Measurements from ENCODE around the gene SHANK1. TPM values are rescaled to one million over a fixed set of nuclear protein-coding genes. Genes with fewer than 3 reads are reported as not detected.
A peak's percentile ranks its signal among the peaks of the same experiment; 100 is the strongest.

Gene SHANK1
- total RNA-seq, 1 experiment from 2014 or later = not detected

DNA sequence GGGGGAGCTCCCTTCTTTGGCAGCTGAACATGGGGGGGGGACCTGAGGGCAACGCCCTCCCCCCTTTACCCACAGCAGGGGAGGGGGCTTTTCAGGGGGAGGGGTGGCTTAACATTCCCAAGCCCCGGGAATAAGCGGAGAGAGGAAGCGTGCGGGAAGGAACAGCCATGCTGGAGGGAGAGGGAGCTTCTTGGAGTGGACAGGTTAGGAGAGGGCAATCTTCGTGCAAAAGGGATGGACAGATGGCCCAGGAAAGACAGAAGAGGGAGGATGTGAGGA lies 59.6 kb downstream of the SHANK1 start:
- no peak for DNase-seq (ENCODE audit: low spot score)

DNA sequence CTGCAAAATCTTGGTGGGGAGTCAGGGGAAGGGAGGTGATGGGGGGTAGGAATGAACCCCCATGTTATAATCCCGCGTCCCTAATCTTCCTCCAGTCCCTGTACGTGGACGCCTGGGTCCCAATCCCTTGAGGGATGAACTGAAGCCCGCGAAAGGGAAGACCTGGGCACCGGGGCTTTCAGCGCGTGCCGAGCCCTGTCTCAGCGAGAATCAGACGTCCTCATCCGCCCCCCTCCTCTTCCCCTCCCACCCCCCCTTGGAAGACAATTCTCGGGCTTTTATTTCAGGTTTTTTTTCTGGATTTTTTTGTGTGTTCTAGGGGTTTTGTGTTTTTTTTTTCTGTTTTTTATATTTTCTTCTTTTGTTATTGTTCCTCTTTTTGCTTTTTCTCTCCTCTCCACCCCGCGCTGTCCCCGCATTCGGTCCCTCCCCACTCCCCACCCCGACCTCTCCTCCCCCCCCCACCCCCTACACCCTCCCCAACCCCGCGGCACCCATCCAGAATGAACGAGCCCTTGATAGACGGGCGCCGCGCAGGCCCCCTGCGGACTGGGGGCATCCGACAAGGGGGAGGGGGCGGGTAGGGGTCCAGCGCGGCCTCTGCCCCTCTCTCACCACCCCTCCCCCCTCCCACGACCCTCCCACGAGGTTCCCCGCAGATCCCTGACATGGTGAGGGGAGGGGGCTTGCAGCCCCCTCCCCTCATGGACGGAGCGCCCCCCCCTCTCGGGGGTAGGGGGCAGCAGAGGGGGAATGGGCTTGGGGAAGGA lies 60.1 kb downstream of the SHANK1 start:
- DNase-seq (ENCODE audit: low spot score) = no peak

DNA sequence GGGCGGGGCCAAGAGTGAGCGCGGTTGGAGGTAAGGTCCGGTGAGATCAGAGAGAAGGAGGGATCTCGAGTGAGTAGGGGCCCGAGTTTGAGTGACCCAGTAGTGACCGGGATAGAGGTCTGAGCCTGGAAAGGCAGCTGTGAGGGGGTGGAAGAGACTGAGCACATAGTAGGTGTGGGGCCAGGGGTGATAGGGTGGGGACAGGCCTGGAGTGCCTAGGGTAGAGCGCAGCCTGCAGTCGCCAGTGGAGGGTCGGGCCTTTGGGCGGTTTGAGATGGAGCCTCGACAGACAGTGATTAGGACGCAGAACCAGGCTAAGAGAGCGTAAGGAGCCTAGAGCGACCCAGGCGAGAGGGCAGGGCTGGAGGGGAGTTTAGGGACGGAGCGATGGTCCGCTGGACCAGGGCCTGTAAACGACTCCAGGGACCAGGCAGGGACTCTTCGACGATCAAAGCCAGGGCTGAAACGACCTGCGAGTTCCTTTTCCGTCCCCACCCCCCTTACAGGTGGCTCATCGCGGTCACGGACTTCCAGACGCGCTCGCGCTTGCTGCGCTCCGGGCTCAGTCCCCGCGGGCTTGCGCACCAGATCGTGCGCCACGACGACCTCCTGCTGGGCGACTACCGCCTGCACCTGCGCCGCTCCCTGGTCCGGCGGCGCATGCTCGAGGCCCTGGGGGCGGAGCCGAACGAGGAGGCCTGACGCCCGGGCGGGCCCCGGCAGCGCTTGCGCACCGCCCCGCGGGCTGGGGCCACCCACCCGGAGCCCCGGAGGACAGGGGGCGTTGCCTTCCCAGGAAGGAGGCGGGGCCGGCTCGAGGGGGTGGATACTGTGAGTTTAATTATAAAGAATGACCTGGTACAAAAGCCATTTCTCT lies 60.9 kb downstream of the SHANK1 start:
- no peak for DNase-seq (ENCODE audit: low spot score)

DNA sequence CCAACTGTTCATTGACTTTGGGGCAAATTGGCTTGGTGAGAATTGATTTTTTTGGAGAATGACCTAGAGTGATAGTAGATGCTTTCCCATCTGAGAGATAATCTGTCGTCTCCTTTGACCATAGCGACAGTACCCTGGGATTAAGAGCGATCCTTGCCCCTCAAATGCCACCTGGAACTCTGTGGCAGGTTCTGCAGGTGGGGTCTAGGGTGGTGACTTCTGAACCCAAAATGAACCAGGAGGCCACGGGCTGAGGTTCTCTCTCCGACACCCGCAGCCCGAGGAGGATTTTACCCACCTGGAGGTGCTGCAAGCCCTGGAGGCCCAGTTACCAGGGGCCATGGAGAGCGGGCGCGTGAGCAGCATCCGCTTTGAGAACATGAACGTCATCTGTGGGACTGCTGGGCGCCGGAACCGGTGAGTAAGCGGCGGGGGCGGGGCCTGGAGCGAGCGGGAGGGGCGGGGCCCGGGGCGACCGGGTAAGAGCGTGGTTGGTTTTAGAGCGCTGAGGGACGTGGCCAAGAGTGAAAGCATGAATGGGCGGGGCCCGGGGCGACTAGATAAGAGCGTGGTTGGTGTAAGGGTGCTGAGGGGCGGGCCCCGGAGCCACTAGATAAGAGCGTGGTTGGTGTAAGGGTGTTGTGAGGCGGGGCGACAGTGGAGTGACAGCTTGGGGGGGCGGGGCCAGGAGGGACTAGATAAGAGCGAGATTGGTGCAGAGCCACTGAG lies 61.7 kb downstream of the SHANK1 start:
- DNase-seq (ENCODE audit: low spot score) = no peak

DNA sequence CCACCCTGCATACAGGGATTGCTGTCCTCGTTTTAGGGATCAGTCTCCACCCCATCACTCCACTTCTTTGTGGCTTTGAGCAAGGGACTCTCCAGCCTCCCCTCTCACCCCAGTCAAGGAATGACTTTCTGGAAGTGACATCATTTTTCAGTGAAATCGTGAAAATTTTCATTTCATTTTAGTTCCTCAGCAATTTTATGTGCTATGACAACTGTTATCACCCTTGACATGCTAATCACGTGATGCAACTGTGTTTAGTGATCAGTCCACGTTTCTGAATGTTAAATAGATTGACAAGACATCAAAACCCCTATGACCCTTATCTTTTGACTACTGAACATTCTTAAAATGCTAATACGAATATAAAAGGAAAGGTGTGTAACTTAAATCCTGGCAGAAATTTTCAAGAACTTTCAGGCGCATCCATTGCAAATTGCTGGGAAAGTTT lies 62.4 kb downstream of the SHANK1 start:
- no peak for DNase-seq (ENCODE audit: low spot score)

DNA sequence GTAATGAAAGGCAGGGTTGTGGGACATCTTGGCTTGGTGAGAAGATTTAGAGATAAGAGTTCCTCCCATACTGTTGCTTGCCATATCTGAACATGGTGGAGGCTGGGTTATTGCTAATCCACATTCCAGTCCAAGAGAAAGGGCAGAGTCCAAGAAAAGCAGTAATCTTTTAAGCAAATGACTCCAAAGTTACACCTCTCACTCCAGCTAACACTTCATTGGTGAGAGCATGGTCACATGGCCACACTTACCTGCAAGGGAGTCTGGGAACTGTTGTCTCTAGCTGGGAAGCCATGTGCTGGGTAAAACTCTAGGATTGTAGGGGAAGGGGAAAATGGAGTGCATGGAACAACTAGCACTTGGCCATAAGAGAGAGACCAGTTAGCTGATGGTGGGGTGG lies 64.7 kb downstream of the SHANK1 start:
- peak; percentile 56 for DNase-seq (ENCODE audit: low spot score)

DNA sequence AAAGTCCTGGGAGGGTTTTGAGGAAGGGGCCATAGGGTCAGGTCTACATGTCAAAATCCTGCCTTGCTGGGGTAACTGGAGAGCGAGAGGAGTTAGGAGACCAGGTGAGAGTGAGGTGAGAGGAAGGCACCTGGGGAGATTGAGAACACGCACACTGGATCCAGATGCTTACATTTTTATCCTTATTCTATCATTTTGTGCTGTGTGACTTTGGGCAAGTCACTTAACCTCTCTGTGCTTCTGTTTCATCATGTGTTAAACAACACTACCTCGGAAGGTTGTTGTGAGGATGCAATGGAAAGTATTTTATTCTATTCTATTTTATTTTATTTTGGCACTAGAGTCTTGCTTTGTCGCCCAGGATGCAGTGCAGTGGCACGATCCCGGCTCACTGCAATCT lies 66.9 kb downstream of the SHANK1 start:
- DNase-seq (ENCODE audit: low spot score) = no peak

DNA sequence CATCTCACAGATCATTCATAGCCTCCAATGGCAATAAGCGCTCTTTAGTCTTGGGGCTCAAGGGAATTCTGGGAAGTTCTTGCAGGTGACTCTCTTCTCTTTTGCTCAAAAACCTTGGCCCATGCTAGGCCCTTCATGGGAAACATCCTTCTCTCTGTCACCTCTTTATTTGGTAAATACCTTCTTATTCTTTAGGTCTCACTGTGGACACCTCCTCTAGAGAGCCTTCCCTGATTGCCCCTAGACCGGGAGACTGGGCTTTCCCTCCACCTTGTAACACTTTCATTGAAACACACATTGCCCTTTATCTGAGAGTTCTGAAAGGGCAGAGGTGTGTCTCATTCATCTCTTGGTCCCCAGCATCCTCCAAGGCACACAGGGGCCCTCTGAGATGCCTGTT lies 68.4 kb downstream of the SHANK1 start:
- DNase-seq (ENCODE audit: low spot score) = no peak

DNA sequence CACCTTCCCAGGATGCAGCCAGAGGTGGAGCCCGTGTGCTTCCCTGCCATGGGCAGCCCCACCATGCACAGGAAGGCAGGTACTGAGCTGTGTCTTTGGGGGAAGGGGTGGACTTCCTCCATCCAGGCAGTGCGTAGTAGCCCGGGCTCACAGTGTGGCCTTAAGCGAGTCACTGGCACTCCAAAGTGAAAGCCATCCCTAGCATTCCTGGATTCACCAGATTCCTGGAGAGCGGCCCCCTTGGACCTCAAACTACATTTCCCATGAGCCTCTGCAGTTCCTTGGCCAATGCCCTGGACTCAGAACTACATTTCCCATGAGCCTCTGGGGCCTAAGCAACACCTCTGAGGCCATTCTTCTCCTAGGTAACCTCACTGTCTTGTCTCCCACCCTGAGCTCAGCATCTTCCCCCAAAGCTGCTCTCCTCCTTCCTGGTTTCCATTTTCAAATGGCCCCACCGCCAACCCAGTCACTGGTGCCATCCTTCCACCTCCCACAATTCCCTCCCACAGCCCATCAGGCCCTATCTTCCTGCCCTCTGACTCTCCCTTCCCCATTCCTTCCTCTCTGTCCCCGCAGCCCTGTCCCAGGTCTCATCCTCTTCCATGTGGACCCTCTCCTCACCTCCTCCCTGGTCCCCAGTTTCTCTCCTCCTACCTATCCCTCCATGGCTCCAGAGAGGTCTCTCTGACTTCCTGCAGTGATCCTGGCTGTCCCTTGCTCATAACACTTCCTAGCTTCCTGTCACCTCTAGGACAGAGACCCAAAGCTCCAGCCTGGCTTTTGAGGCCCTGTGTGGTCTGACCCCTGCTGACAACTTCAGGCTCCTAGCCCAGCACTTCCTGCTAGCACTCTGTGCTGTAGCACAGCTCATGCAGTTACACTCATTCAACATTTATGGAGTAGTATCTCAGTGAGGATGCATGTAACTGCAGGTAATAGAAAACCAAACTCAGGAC lies 69.9 kb downstream of the SHANK1 start, which contains the start of gene C19orf81:
Gene C19orf81 (plus strand): TSS at position 13 of the 959 bp plus-strand sequence. CDS start 0 bp downstream, at position 13.
- DNase-seq (ENCODE audit: low spot score) = peak; percentile 63

DNA sequence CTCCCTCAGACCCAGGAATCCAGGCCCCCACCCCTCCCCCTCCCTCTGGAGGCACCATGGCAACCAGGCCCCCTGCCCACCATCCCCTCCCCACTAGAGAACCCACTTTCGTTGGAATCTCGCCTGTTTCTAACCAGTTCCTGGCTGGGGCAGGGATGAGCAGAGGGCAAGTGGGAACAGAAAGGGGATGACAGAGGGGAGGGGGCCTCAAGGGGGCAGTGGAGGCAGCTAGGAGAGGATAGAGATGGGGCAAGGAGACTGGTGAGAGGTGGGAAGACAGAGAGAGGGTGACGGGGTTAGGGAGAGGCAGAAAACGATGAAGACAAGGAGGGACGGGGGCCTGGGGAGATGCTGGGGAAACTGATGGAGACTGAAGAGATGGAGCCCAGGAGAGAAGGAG lies 70.9 kb downstream of the SHANK1 start:
- no peak for DNase-seq (ENCODE audit: low spot score)

DNA sequence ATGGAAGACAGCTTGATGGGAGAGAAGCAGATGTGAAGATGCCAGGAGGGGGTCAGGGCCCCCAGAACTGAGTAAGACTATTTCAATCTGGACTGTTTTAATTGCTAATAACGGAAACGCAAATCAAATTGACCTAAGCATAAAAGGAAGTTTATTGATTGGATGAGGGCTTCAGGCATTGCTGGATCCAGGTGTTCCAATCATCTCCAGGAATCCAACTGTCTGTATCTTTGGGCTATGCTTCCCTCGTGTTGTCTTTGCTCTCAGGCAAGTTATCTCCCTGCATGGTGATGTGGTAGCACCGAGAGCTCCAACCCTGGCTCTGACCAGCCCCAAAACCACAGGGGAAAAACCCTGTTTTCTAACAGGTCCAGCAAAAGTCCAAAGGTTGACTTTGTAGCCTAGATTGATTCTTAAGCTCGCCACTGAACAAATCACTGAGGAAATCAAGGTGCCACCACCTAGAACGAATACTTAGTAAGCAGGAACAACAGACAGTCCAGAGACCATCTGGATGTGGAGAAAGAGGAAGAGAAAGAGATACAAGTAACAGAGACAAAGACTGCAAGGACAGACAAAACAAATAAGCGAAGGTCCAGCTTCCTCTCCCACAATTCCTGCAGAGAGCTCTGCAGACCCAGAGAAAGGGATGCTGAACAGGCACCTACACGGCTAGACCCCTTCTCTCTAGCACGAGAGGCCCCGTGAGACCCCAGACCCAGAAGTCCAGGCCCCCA lies 71.6 kb downstream of the SHANK1 start:
- no peak for DNase-seq (ENCODE audit: low spot score)

DNA sequence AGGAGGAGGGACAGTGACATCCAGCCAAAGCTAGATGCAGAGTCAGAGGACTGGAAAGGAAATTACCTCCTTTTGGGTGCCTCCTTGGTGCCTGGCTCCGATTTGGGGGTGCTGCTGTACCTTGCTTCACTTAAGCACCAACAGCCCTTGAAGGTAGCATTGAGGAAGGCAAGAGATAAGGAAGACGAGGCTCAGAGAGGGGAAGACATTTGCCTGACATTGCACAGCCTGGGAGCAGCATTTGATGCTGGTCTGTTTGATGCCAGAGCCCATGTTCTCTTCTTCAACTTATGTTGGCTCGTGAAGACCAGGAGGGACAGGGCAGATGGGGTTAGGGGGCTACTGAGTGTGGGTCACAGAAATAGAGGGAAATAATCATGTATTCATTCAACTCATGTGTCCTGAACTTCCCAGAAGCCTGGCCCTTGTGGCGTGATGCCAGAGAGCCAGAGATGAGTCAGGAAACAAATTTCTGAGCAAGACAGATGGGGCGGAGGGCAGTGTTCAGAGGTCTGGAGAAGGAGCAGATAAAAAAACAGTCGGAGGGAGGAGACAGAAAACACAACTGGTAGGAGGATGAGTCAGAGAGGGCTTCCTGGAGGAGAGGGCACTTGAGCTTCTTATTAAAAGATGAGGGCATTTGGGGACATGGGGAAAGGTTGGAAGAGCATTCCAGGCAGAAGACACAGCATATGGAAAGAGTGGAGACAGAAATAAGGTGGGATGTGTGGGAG lies 73.4 kb downstream of the SHANK1 start:
- no peak for DNase-seq (ENCODE audit: low spot score)

DNA sequence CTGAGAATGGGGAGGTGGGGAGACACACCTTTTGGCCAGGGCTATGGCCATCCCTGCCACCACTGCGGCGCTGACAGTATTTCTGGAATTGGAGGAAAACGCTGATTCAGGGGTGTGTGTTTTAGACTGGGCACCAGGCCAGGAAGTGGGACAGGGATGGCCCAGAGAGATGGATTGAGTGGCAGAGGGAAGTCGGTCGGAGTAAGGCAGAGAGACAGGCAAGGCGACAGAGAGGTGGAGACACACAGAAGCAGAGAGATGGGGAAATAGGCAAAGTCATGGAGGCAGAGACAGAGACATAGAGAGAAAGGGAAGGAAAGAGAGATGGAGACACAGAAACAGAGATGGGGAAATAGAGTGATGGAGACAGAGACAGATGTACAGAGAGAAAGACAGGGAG lies 74.5 kb downstream of the SHANK1 start:
- no peak for DNase-seq (ENCODE audit: low spot score)

DNA sequence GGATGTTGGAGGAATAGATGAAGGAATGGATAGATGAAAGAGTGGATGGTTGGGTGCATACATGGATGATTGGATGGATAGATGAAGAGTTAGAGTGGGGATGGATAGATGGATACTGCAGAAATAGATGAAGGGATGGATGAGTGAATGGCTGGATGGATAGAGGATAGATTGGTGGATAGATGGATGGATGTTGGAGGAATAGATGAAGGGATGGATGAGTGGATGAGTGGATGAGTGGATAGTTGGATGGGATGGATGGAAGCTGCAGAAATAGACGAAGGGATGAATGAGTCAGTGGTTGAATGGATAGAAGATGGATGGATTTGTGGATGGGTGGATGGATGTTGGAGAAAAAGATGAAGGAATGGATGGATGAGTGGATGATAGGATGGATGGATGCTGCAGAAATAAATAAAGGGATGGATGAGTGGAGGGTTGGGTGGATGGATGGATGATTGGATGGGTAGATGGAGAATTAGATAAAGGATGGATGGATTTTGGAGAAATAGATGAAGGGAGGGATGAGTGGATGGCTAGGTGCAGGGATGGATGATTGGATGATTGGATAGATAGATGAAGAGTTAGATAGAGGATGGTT lies 75.2 kb downstream of the SHANK1 start:
- DNase-seq (ENCODE audit: low spot score) = no peak

DNA sequence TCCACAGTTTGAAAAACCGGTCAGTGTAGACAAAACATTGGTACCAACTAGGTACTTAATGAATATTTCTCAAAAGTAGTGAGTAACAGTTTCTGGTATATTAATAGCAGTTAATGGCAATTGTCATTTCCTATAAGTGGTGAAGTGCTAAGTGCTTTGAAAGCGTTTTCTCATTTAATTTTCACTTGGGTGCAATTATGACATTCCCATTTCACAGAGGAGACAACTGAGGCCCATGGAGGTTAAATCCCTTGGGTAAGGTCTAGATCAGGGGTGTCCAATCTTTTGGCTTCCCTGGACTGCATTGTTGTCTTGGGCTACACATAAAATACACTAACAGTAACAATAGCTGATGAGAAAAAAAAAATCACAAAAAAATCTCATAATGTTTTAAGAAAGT lies 79.2 kb downstream of the SHANK1 start:
- no peak for DNase-seq (ENCODE audit: low spot score)

DNA sequence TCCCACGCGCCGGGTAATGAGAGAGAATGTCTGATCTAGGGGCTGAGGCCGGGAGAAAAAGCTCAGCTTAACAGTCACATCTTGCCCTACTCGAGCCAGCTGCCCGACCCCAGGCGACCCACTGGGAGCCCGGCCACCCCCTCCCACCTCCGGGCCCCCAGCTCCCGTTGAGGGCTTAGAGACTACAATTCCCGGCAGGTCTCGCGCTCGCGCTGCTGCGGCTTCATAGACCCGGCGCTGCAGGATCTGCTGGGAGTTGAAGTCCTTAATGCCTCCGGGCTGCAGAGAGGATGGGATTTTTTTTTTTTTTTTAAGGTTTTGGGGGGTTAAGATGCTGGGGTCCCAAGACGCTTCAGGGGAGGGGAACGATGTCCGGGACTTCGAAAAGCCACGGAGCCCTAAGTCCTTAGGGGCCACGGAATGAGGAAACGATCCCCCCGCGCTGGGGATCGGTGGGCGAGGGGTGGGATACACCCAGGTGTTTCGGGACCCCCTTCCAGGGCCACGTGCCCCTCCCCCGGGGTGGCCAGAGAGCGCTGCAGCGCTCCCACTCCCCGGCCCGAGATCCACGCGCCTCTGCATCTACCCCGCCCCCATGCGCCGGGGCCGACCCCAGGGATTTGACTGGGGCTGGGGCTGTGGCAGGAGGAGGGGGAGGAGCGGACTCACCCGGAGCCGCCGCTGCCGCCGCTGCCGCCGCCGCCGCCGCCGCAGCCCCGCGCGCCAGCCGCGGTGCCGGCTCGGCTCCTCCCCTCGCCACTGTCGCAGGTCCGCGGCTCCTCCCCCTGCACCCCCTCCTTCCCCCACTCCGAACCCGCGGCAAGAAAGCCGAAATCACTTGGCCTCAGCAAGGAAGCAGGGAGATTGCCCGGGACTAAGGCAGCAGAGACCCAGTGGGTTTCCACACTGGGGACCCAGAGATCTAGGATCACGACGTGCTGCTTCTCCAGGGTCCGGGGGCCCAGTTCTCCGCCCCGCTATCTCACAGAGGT lies 80.2 kb downstream of the SHANK1 start, which contains the start of gene SYT3:
Gene SYT3 (minus strand): TSS at position 761 of the 992 bp plus-strand sequence. CDS start 2,470 bp downstream, outside the sequence.
- DNase-seq (ENCODE audit: low spot score) = no peak

DNA sequence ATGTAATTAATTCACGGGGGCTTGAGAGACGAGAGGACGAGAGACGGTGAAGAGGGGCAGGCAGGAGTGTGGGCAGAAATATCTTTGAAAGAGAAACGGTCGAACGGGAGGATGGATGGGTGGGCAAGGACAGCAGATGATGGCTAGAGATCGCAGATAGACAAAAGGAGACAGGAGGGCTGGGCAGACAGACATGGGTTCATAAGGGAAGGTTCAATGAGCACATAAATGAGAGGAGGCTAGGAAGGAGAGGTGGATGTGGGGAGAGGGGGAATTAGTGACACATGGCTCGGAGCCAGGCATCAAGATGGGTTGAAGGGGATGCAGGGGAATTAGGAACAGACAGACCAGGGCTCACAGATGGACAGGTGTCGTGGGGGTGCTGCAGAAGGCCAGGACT lies 81.0 kb downstream of the SHANK1 start:
- DNase-seq (ENCODE audit: low spot score) = no peak

Measured in HT-29 (cell line).